Measurements from ENCODE around the gene DNMT1. TPM values are rescaled to one million over a fixed set of nuclear protein-coding genes. Genes with fewer than 3 reads are reported as not detected.

The DNMT1 gene
- total RNA-seq, 1 experiment from 2014 or later, result 227 TPM

DNA sequence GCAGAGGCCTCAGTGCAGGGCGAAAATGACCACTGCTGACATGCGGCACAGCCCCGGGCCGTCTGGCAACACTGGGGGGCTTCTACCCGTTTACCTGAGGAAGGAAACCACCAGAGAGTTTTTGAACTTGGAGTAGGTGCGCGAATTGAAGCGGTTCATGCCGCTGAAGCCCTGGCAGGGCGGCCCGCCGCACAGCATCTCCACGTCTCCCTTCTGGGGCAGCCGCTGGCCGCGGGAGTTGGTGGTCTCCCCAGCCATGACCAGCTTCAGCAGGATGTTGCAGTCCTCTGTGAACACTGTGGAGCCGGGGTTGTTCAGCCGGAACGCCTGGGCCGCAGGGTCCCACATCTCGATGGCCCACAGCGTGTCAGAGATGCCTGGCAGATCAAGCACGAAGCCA, 54.8 kb downstream of the DNMT1 start:
- peaks cover 37 to 98% (median 79%) of the 10 kb centered on the region in 3 experiments; a peak in 6 of 7 replicates for H3K36me3 Mint-ChIP-seq (ENCODE audit: insufficient read depth in 1 of 3, low read depth in 3 of 3)
- WGBS (ENCODE audit: extremely low coverage, insufficient read length, low lambda C conversion rate), result no CpG with 5 or more reads among the region's 23 CpGs
- H3K4me3 Mint-ChIP-seq, result no peak overlapping the region

More for the DNA sequence above, 54.8 kb downstream of the DNMT1 start:
- Mint-ChIP-seq H3K4me1 (no peaks in the 10 kb centered on the region), H3K9me3 (no peaks in the 10 kb centered on the region), H3K27ac (no peak overlapping the region), H3K27me3 (ENCODE audit: low read depth) (no peaks in the 10 kb centered on the region; the same call in 1 of the 2 replicates)
- no peak overlapping the region for H2BK5ac ChIP-seq (ENCODE audit: insufficient read length, low read length)
- H3K4ac ChIP-seq (ENCODE audit: low read depth, low read length), result no peak overlapping the region
- no peak overlapping the region for H3K23ac ChIP-seq (ENCODE audit: insufficient read length, low read depth, low read length)
- no peak overlapping the region for H2BK15ac ChIP-seq (ENCODE audit: low read depth, low read length)
- H3K27ac ChIP-seq (ENCODE audit: insufficient read length, low read depth, low read length), result no peak overlapping the region
- H3K9ac ChIP-seq (ENCODE audit: extremely low read depth, insufficient read length, low read length), result no peak overlapping the region
- H2AK5ac ChIP-seq (ENCODE audit: insufficient read length, low read length), result no peak overlapping the region
- no peak overlapping the region for H2BK12ac ChIP-seq (ENCODE audit: insufficient read length, low read depth, low read length)
- H4K8ac ChIP-seq (replicated peaks; ENCODE audit: insufficient read length, low read depth, low read length), result no peak overlapping the region
- DNase-seq, result no peak
- no peak overlapping the region for H3K18ac ChIP-seq (ENCODE audit: insufficient read length, low read depth, low read length)
- no peak overlapping the region for H4K91ac ChIP-seq (ENCODE audit: insufficient read length, low read depth, low read length)
- no peak overlapping the region for H3T11ph ChIP-seq (ENCODE audit: low read length)
- 0 out of 2 replicates have a peak, but pooled peaks cover 2% of the 10 kb centered on the region for H3K79me2 ChIP-seq (ENCODE audit: insufficient read depth, low read length)
- H4K5ac ChIP-seq (ENCODE audit: insufficient read length, low read depth, low read length), result no peak overlapping the region
- no peak overlapping the region for H2AFZ ChIP-seq (ENCODE audit: low read length)
- no peak overlapping the region for H2BK20ac ChIP-seq (ENCODE audit: low read depth, low read length, poor library complexity, severe bottlenecking)
- no peak overlapping the region for H3K56ac ChIP-seq (ENCODE audit: insufficient read length, low read depth, low read length)
- no peaks in the 10 kb centered on the region for H3K9me3 ChIP-seq (ENCODE audit: control insufficient read depth, low read depth, low read length)
- no peak overlapping the region for H3K4me2 ChIP-seq (ENCODE audit: insufficient read depth, insufficient read length, low read length)
- no peaks in the 10 kb centered on the region for H3K23me2 ChIP-seq (ENCODE audit: insufficient read length, low read depth, low read length, poor library complexity, severe bottlenecking)
- no peak overlapping the region for H2BK120ac ChIP-seq (ENCODE audit: low read depth, low read length, poor library complexity, severe bottlenecking)
- no peaks in the 10 kb centered on the region for H3K27me3 ChIP-seq (ENCODE audit: insufficient read depth, low read length)
- H4K20me1 ChIP-seq (ENCODE audit: control insufficient read depth, insufficient read depth, insufficient read length), result no peaks in the 10 kb centered on the region
- H3K14ac ChIP-seq (ENCODE audit: insufficient read depth, low read length), result no peak overlapping the region
- TF ChIP-seq, protein P1, sequence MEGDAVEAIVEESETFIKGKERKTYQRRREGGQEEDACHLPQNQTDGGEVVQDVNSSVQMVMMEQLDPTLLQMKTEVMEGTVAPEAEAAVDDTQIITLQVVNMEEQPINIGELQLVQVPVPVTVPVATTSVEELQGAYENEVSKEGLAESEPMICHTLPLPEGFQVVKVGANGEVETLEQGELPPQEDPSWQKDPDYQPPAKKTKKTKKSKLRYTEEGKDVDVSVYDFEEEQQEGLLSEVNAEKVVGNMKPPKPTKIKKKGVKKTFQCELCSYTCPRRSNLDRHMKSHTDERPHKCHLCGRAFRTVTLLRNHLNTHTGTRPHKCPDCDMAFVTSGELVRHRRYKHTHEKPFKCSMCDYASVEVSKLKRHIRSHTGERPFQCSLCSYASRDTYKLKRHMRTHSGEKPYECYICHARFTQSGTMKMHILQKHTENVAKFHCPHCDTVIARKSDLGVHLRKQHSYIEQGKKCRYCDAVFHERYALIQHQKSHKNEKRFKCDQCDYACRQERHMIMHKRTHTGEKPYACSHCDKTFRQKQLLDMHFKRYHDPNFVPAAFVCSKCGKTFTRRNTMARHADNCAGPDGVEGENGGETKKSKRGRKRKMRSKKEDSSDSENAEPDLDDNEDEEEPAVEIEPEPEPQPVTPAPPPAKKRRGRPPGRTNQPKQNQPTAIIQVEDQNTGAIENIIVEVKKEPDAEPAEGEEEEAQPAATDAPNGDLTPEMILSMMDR (conservative IDR thresholded peaks at IDR 0.05), result no peak
- H3K4me1 ChIP-seq (ENCODE audit: insufficient read depth, low read length), result no peaks in the 10 kb centered on the region
- no peaks in the 10 kb centered on the region for H3K79me1 ChIP-seq (ENCODE audit: insufficient read depth, low read depth, low read length, poor library complexity, severe bottlenecking)

Measured in H9 (cell line).